HFFc6 (cell line): ENCODE data around the gene RGS9. TPM values are rescaled to one million over a fixed set of nuclear protein-coding genes. Genes with fewer than 3 reads are reported as not detected.

Experiments used
- DNase-seq: peaks from one replicate; pipeline ENCODE4 v3.0.0-alpha.2; 2018
- H3K27ac Mint-ChIP-seq: 2 replicates; pipeline ENCODE4 v1.8.0; 2020; ENCODE audit warnings: mild to moderate bottlenecking, mixed read lengths
- H3K27me3 Mint-ChIP-seq: 2 replicates; pipeline ENCODE4 v1.8.0; 2021; ENCODE audit warnings: mild to moderate bottlenecking, moderate library complexity, mixed read lengths; ENCODE audit not compliant: insufficient read depth
- H3K36me3 Mint-ChIP-seq: 2 replicates; pipeline ENCODE4 v1.8.0; 2021; ENCODE audit warnings: low read depth, mixed read lengths
- H3K4me1 Mint-ChIP-seq: 2 replicates; pipeline ENCODE4 v1.8.0; 2020; ENCODE audit warnings: low read depth, mixed read lengths
- H3K4me3 Mint-ChIP-seq: 2 replicates; pipeline ENCODE4 v1.8.0; 2020; ENCODE audit warnings: mild to moderate bottlenecking, moderate library complexity, mixed read lengths
- H3K9me3 Mint-ChIP-seq: 2 replicates; pipeline ENCODE4 v1.8.0; 2020; ENCODE audit warnings: mild to moderate bottlenecking, mixed read lengths
- total RNA-seq, 6 experiments: library from RNA; stranded (reverse); fragmentation: NEBNext Ultra II Directional; extraction: Animal tissue kit (Norgen Biotek cat#: 25700); gene quantifications; 2 replicates in 1 of 6; 3 replicates in 5 of 6; pipeline ENCODE4 v1.2.3, GENCODE V29; 2021
- TF ChIP-seq, protein P1 (sequence below): fragments of 200-600 bp; sonication (generic); IDR thresholded peaks from 2 replicates; pipeline ENCODE4 v1.5.0; 2021; ENCODE audit warnings: antibody characterized with exemption, mild to moderate bottlenecking

RGS9 gene
- total RNA-seq, 6 experiments from 2014 or later = 0.31 to 0.97 (median 0.42) TPM

GRCh38 chr17:65154770-65155589 lies 17.8 kb downstream of the RGS9 start:
- no peak overlapping the region for H3K27ac Mint-ChIP-seq
- no peaks in the 10 kb centered on the region for H3K9me3 Mint-ChIP-seq
- no peaks in the 10 kb centered on the region; the same call in 1 of the 2 replicates for H3K36me3 Mint-ChIP-seq
- TF ChIP-seq, protein P1, sequence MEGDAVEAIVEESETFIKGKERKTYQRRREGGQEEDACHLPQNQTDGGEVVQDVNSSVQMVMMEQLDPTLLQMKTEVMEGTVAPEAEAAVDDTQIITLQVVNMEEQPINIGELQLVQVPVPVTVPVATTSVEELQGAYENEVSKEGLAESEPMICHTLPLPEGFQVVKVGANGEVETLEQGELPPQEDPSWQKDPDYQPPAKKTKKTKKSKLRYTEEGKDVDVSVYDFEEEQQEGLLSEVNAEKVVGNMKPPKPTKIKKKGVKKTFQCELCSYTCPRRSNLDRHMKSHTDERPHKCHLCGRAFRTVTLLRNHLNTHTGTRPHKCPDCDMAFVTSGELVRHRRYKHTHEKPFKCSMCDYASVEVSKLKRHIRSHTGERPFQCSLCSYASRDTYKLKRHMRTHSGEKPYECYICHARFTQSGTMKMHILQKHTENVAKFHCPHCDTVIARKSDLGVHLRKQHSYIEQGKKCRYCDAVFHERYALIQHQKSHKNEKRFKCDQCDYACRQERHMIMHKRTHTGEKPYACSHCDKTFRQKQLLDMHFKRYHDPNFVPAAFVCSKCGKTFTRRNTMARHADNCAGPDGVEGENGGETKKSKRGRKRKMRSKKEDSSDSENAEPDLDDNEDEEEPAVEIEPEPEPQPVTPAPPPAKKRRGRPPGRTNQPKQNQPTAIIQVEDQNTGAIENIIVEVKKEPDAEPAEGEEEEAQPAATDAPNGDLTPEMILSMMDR = no peak
- peak; percentile 62 for DNase-seq
- peaks cover 47% of the 10 kb centered on the region for H3K27me3 Mint-ChIP-seq
- H3K4me1 Mint-ChIP-seq = peaks cover 12% of the 10 kb centered on the region
- no peak overlapping the region for H3K4me3 Mint-ChIP-seq

DNA sequence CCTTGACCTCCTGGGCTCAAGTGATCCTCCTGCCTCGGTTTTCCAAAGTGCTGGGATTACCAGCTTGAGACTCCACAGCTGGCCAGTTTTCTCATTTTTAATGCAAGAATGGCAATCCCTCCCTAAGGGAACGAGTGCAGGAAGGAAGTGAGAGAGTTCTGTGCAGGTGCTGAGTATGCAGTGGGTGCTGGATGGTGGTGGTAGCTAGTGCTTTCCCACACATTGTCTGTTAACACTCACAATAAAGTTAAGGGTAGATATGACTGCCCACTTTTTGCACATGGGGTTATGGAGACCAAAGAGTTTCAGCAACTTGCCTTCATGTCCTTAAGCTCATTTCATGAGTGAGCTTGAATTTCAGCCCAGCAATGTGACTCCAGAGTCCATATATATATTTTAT lies 18.5 kb downstream of the RGS9 start:
- H3K4me3 Mint-ChIP-seq = no peak overlapping the region
- H3K36me3 Mint-ChIP-seq = no peaks in the 10 kb centered on the region; the same call in 1 of the 2 replicates
- TF ChIP-seq, protein P1 = no peak
- H3K27me3 Mint-ChIP-seq = peaks cover 45% of the 10 kb centered on the region
- H3K9me3 Mint-ChIP-seq = no peaks in the 10 kb centered on the region
- H3K4me1 Mint-ChIP-seq = peaks cover 12% of the 10 kb centered on the region
- no peak for DNase-seq
- H3K27ac Mint-ChIP-seq = no peak overlapping the region

GRCh38 chr17:65156185-65156834 lies 19.1 kb downstream of the RGS9 start:
- Mint-ChIP-seq H3K36me3 (no peaks in the 10 kb centered on the region; the same call in 1 of the 2 replicates), H3K4me1 (peaks cover 12% of the 10 kb centered on the region), H3K27me3 (peaks cover 40% of the 10 kb centered on the region), H3K9me3 (no peaks in the 10 kb centered on the region), H3K4me3 (no peak overlapping the region), H3K27ac (no peak overlapping the region)
- DNase-seq = no peak
- TF ChIP-seq, protein P1 = no peak

- H3K27me3 Mint-ChIP-seq = peaks cover 33% of the 10 kb centered on the region
- TF ChIP-seq, protein P1 = no peak
- H3K9me3 Mint-ChIP-seq = no peaks in the 10 kb centered on the region
- H3K36me3 Mint-ChIP-seq = no peaks in the 10 kb centered on the region; the same call in 1 of the 2 replicates
- H3K4me3 Mint-ChIP-seq = no peak overlapping the region
- peaks cover 12% of the 10 kb centered on the region for H3K4me1 Mint-ChIP-seq
- DNase-seq = no peak
- H3K27ac Mint-ChIP-seq = no peak overlapping the region
These were observed 19.8 kb downstream of the RGS9 start for GRCh38 chr17:65156835-65157565.

DNA sequence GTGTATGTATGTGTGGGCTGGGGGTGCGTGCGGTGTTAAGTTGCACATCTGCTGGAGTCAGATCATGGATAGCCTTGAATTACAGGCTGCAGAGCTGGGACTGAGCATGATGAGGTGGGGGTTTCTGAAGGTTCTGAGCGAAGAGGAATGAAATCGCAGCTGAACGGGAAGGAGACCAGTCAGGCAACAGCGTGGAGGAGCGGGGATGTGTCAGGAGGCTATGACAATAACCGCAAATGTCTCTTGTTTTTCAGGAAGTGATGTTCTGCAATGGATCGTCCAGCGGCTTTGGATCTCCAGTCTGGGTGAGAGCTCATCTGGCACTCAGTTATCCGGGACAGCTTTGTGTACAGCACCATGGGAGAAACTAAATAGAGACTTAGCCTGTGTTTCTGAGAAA lies 20.9 kb downstream of the RGS9 start:
- H3K4me1 Mint-ChIP-seq = peaks cover 12% of the 10 kb centered on the region
- no peaks in the 10 kb centered on the region; the same call in 1 of the 2 replicates for H3K36me3 Mint-ChIP-seq
- TF ChIP-seq, protein P1 = no peak

More for the DNA sequence above, 20.9 kb downstream of the RGS9 start:
- no peaks in the 10 kb centered on the region for H3K9me3 Mint-ChIP-seq
- no peak overlapping the region for H3K27ac Mint-ChIP-seq
- no peak for DNase-seq
- H3K27me3 Mint-ChIP-seq = peaks cover 23% of the 10 kb centered on the region
- no peak overlapping the region for H3K4me3 Mint-ChIP-seq
